ENCODE measurements around the gene SEMA6B.

Gene SEMA6B

GRCh38 chr19:4548238-4548584 is 11.3 kb downstream of the SEMA6B start:
- no peak overlapping the region for H3K23ac ChIP-seq (ENCODE audit: low read length)
- no peaks in the 10 kb centered on the region for H3K79me1 ChIP-seq (ENCODE audit: low read length)
- no peak overlapping the region for H4K8ac ChIP-seq (ENCODE audit: low read depth, low read length)
- H3K4me1 ChIP-seq (ENCODE audit: control insufficient read depth in 1 of 2, insufficient read depth in 2 of 2, low read length in 2 of 2), result no peaks in the 10 kb centered on the region
- peaks cover 3% of the 10 kb centered on the region for H3K9me3 ChIP-seq (ENCODE audit: insufficient read depth, low read depth, low read length)
- H4K91ac ChIP-seq (ENCODE audit: low read depth, low read length), result no peak overlapping the region
- H3K4me2 ChIP-seq (ENCODE audit: low read length), result no peak overlapping the region
- H3K14ac ChIP-seq (ENCODE audit: low read length), result no peak overlapping the region
- no peak overlapping the region for H2AFZ ChIP-seq (ENCODE audit: insufficient read depth, low read length, poor library complexity)
- H3K9ac ChIP-seq (ENCODE audit: low read length), result no peak overlapping the region
- H2BK120ac ChIP-seq (ENCODE audit: insufficient read depth, low read length, poor library complexity), result no peak overlapping the region
- no peak overlapping the region for H2AK5ac ChIP-seq (ENCODE audit: low read length)
- H3K27ac ChIP-seq (ENCODE audit: low read depth, low read length), result no peak overlapping the region
- DNase-seq, result no peak
- H2BK12ac ChIP-seq (ENCODE audit: low read length), result no peak overlapping the region
- H3K4ac ChIP-seq (ENCODE audit: low read depth, low read length), result no peak overlapping the region
- H2BK5ac ChIP-seq (ENCODE audit: low read depth, low read length, poor library complexity), result no peak overlapping the region
- no CpG with 5 or more reads among the region's 14 CpGs for WGBS (ENCODE audit: extremely low coverage, insufficient coverage, insufficient read length)
- H3K79me2 ChIP-seq (ENCODE audit: control insufficient read depth, insufficient read depth, low read length, poor library complexity), result no peaks in the 10 kb centered on the region
- no peaks in the 10 kb centered on the region for H3K36me3 ChIP-seq (ENCODE audit: control insufficient read depth in 1 of 2, insufficient read depth in 2 of 2, low read length in 2 of 2)
- no peak overlapping the region for H4K12ac ChIP-seq (ENCODE audit: low read depth, low read length)
- no peaks in the 10 kb centered on the region for H3K27me3 ChIP-seq (ENCODE audit: insufficient read depth, low read length)
- no peak overlapping the region for H3K4me3 ChIP-seq (ENCODE audit: low read depth, low read length)
- no peak overlapping the region for H3K18ac ChIP-seq (ENCODE audit: low read length)

- no peak overlapping the region for H3K4me2 ChIP-seq (ENCODE audit: low read length)
- no peak overlapping the region for H4K91ac ChIP-seq (ENCODE audit: low read depth, low read length)
- H4K12ac ChIP-seq (ENCODE audit: low read depth, low read length), result no peak overlapping the region
- peak in 1 of 2 donors; percentile 60 for DNase-seq
- no peak overlapping the region for H3K4me3 ChIP-seq (ENCODE audit: low read depth, low read length)
- H2AFZ ChIP-seq (ENCODE audit: insufficient read depth, low read length, poor library complexity), result no peak overlapping the region
- no peak overlapping the region for H3K9ac ChIP-seq (ENCODE audit: low read length)
- no peak overlapping the region for H3K14ac ChIP-seq (ENCODE audit: low read length)
- H3K27me3 ChIP-seq (ENCODE audit: insufficient read depth, low read length), result no peaks in the 10 kb centered on the region
- H3K79me2 ChIP-seq (ENCODE audit: control insufficient read depth, insufficient read depth, low read length, poor library complexity), result no peaks in the 10 kb centered on the region
- no peak overlapping the region for H2AK5ac ChIP-seq (ENCODE audit: low read length)
- H3K9me3 ChIP-seq (ENCODE audit: insufficient read depth, low read depth, low read length), result peaks cover 3% of the 10 kb centered on the region
- H3K79me1 ChIP-seq (ENCODE audit: low read length), result no peaks in the 10 kb centered on the region
- no peak overlapping the region for H2BK5ac ChIP-seq (ENCODE audit: low read depth, low read length, poor library complexity)
- H2BK12ac ChIP-seq (ENCODE audit: low read length), result no peak overlapping the region
- H4K8ac ChIP-seq (ENCODE audit: low read depth, low read length), result no peak overlapping the region
- H3K36me3 ChIP-seq (ENCODE audit: control insufficient read depth in 1 of 2, insufficient read depth in 2 of 2, low read length in 2 of 2), result no peaks in the 10 kb centered on the region
- no peaks in the 10 kb centered on the region for H3K4me1 ChIP-seq (ENCODE audit: control insufficient read depth in 1 of 2, insufficient read depth in 2 of 2, low read length in 2 of 2)
- no peak overlapping the region for H3K23ac ChIP-seq (ENCODE audit: low read length)
- no peak overlapping the region for H3K18ac ChIP-seq (ENCODE audit: low read length)
- no peak overlapping the region for H2BK120ac ChIP-seq (ENCODE audit: insufficient read depth, low read length, poor library complexity)
- H3K4ac ChIP-seq (ENCODE audit: low read depth, low read length), result no peak overlapping the region
- no peak overlapping the region for H3K27ac ChIP-seq (ENCODE audit: low read depth, low read length)
- WGBS (ENCODE audit: extremely low coverage, insufficient coverage, insufficient read length), result no CpG with 5 or more reads among the region's 32 CpGs
Measured at GRCh38 chr19:4547303-4548237, 11.9 kb downstream of the SEMA6B start.

- no peak overlapping the region for H3K9ac ChIP-seq (ENCODE audit: low read length)
- no peak for DNase-seq
- no peaks in the 10 kb centered on the region for H3K36me3 ChIP-seq (ENCODE audit: control insufficient read depth in 1 of 2, insufficient read depth in 2 of 2, low read length in 2 of 2)
- no peak overlapping the region for H3K18ac ChIP-seq (ENCODE audit: low read length)
- H3K79me1 ChIP-seq (ENCODE audit: low read length), result peaks cover 2% of the 10 kb centered on the region
- H3K27ac ChIP-seq (ENCODE audit: low read depth, low read length), result no peak overlapping the region
- no peak overlapping the region for H4K91ac ChIP-seq (ENCODE audit: low read depth, low read length)
- H3K4me3 ChIP-seq (ENCODE audit: low read depth, low read length), result no peak overlapping the region
- H3K9me3 ChIP-seq (ENCODE audit: insufficient read depth, low read depth, low read length), result no peaks in the 10 kb centered on the region
- H3K14ac ChIP-seq (ENCODE audit: low read length), result no peak overlapping the region
- no peaks in the 10 kb centered on the region for H3K4me1 ChIP-seq (ENCODE audit: control insufficient read depth in 1 of 2, insufficient read depth in 2 of 2, low read length in 2 of 2)
- H3K79me2 ChIP-seq (ENCODE audit: control insufficient read depth, insufficient read depth, low read length, poor library complexity), result no peaks in the 10 kb centered on the region
- no CpG with 5 or more reads among the region's 87 CpGs for WGBS (ENCODE audit: extremely low coverage, insufficient coverage, insufficient read length)
- no peak overlapping the region for H2BK5ac ChIP-seq (ENCODE audit: low read depth, low read length, poor library complexity)
- no peak overlapping the region for H2AK5ac ChIP-seq (ENCODE audit: low read length)
- no peak overlapping the region for H3K4me2 ChIP-seq (ENCODE audit: low read length)
- H2BK12ac ChIP-seq (ENCODE audit: low read length), result no peak overlapping the region
- H3K4ac ChIP-seq (ENCODE audit: low read depth, low read length), result no peak overlapping the region
- no peaks in the 10 kb centered on the region for H3K27me3 ChIP-seq (ENCODE audit: insufficient read depth, low read length)
- no peak overlapping the region for H2AFZ ChIP-seq (ENCODE audit: insufficient read depth, low read length, poor library complexity)
- no peak overlapping the region for H2BK120ac ChIP-seq (ENCODE audit: insufficient read depth, low read length, poor library complexity)
- H4K12ac ChIP-seq (ENCODE audit: low read depth, low read length), result no peak overlapping the region
- no peak overlapping the region for H3K23ac ChIP-seq (ENCODE audit: low read length)
- H4K8ac ChIP-seq (ENCODE audit: low read depth, low read length), result no peak overlapping the region
Measured at GRCh38 chr19:4543842-4544647, 15.4 kb downstream of the SEMA6B start.

GRCh38 chr19:4542896-4543841 is 16.3 kb downstream of the SEMA6B start:
- Histone ChIP-seq H3K4me1 (ENCODE audit: control insufficient read depth in 1 of 2, insufficient read depth in 2 of 2, low read length in 2 of 2) (no peaks in the 10 kb centered on the region), H3K4me2 (ENCODE audit: low read length) (no peak overlapping the region), H3K79me1 (ENCODE audit: low read length) (peaks cover 2% of the 10 kb centered on the region), H3K4ac (ENCODE audit: low read depth, low read length) (no peak overlapping the region), H2BK120ac (ENCODE audit: insufficient read depth, low read length, poor library complexity) (no peak overlapping the region), H3K23ac (ENCODE audit: low read length) (no peak overlapping the region), H4K12ac (ENCODE audit: low read depth, low read length) (no peak overlapping the region), H2AK5ac (ENCODE audit: low read length) (no peak overlapping the region), H3K36me3 (ENCODE audit: control insufficient read depth in 1 of 2, insufficient read depth in 2 of 2, low read length in 2 of 2) (no peaks in the 10 kb centered on the region), H2BK12ac (ENCODE audit: low read length) (no peak overlapping the region), H3K27ac (ENCODE audit: low read depth, low read length) (no peak overlapping the region), H3K18ac (ENCODE audit: low read length) (no peak overlapping the region), H3K9ac (ENCODE audit: low read length) (no peak overlapping the region), H2AFZ (ENCODE audit: insufficient read depth, low read length, poor library complexity) (no peak overlapping the region), H3K14ac (ENCODE audit: low read length) (no peak overlapping the region), H4K8ac (ENCODE audit: low read depth, low read length) (no peak overlapping the region), H3K79me2 (ENCODE audit: control insufficient read depth, insufficient read depth, low read length, poor library complexity) (no peaks in the 10 kb centered on the region), H2BK5ac (ENCODE audit: low read depth, low read length, poor library complexity) (no peak overlapping the region), H3K27me3 (ENCODE audit: insufficient read depth, low read length) (no peaks in the 10 kb centered on the region), H3K4me3 (ENCODE audit: low read depth, low read length) (peak overlapping the region; percentile 20), H4K91ac (ENCODE audit: low read depth, low read length) (no peak overlapping the region), H3K9me3 (ENCODE audit: insufficient read depth, low read depth, low read length) (no peaks in the 10 kb centered on the region)
- WGBS (ENCODE audit: extremely low coverage, insufficient coverage, insufficient read length), result no CpG with 5 or more reads among the region's 77 CpGs
- no peak for DNase-seq
